Measurements from ENCODE around the gene ETFA. TPM values are rescaled to one million over a fixed set of nuclear protein-coding genes. Genes with fewer than 3 reads are reported as not detected.

The ETFA gene
- total RNA-seq, 3 donors from 2014 or later (not counting 1 experiment from before 2014, with no cell fraction given), result 71.9 to 93.1 (median 79.8) TPM

DNA sequence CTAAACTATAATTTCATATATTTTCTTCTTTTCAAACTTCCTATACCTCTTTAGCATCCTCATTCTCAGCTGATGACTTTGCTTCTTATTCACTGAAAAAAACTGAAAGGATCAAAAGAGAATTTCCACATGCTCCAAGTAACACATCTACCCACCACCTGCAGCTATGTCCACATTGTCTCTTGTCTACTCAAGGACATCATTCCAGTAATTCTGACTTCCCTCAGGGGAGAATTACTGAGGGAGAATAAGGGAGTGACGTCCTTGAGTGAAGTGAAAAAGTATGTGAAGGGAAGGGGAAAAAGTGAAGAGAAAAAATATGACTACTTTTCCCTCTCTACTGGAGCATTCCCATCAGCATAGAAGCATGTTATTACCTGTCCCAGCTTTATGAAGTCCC lies 32.6 kb downstream of the ETFA start:
- H3K27me3 Mint-ChIP-seq (ENCODE audit: low read depth in 2 of 2), result no peaks in the 10 kb centered on the region
- TF ChIP-seq, protein P1, sequence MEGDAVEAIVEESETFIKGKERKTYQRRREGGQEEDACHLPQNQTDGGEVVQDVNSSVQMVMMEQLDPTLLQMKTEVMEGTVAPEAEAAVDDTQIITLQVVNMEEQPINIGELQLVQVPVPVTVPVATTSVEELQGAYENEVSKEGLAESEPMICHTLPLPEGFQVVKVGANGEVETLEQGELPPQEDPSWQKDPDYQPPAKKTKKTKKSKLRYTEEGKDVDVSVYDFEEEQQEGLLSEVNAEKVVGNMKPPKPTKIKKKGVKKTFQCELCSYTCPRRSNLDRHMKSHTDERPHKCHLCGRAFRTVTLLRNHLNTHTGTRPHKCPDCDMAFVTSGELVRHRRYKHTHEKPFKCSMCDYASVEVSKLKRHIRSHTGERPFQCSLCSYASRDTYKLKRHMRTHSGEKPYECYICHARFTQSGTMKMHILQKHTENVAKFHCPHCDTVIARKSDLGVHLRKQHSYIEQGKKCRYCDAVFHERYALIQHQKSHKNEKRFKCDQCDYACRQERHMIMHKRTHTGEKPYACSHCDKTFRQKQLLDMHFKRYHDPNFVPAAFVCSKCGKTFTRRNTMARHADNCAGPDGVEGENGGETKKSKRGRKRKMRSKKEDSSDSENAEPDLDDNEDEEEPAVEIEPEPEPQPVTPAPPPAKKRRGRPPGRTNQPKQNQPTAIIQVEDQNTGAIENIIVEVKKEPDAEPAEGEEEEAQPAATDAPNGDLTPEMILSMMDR (IDR thresholded peaks at IDR 0.05), result no peak
- H3K36me3 Mint-ChIP-seq, result peaks cover 9% of the 10 kb centered on the region
- no CpG with 5 or more reads among the region's 1 CpG for WGBS (ENCODE audit: insufficient coverage)
- Histone ChIP-seq H3K4me1 (ENCODE audit: control insufficient read depth, insufficient read depth, low read length) (peaks cover 16% of the 10 kb centered on the region), H3K4me3 (ENCODE audit: low read length) (no peak overlapping the region), H3K27ac (ENCODE audit: low read length) (no peak overlapping the region), H3K36me3 (ENCODE audit: control insufficient read depth, insufficient read depth, low read length) (peaks cover 44% of the 10 kb centered on the region), H3K9me3 (ENCODE audit: control insufficient read depth, insufficient read depth, low read length) (no peaks in the 10 kb centered on the region), H3K27me3 (ENCODE audit: control insufficient read depth, insufficient read depth, low read length) (no peaks in the 10 kb centered on the region)
- ATAC-seq (no peak), DNase-seq (no peak)
- H3K4me1 Mint-ChIP-seq, result peaks cover 23 to 25% of the 10 kb centered on the region in 2 donors
- intact Hi-C loops (cut with micrococcal nuclease), result no loop called here
- peak overlapping the region in 1 of 2 donors; percentile 3 for H3K27ac Mint-ChIP-seq
- no peaks in the 10 kb centered on the region for H3K9me3 Mint-ChIP-seq
- H3K4me3 Mint-ChIP-seq, result no peak overlapping the region

GRCh38 chr15:76274821-76275220 lies 36.4 kb downstream of the ETFA start:
- Histone ChIP-seq H3K36me3 (ENCODE audit: control insufficient read depth, insufficient read depth, low read length) (peaks cover 52% of the 10 kb centered on the region), H3K9me3 (ENCODE audit: control insufficient read depth, insufficient read depth, low read length) (no peaks in the 10 kb centered on the region), H3K4me1 (ENCODE audit: control insufficient read depth, insufficient read depth, low read length) (no peaks in the 10 kb centered on the region), H3K4me3 (ENCODE audit: low read length) (no peak overlapping the region), H3K27ac (ENCODE audit: low read length) (no peak overlapping the region), H3K27me3 (ENCODE audit: control insufficient read depth, insufficient read depth, low read length) (no peaks in the 10 kb centered on the region)
- ATAC-seq (no peak), DNase-seq (no peak)
- peaks cover 9% of the 10 kb centered on the region for H3K36me3 Mint-ChIP-seq
- H3K27ac Mint-ChIP-seq, result peak overlapping the region in 1 of 2 donors; percentile 27
- peaks cover 6 to 8% of the 10 kb centered on the region in 2 donors for H3K4me1 Mint-ChIP-seq
- no peaks in the 10 kb centered on the region for H3K9me3 Mint-ChIP-seq
- intact Hi-C loops (cut with micrococcal nuclease), result no loop called here
- WGBS (ENCODE audit: insufficient coverage), result 90% methylated on average over 1 of the region's 1 CpG
- no peaks in the 10 kb centered on the region for H3K27me3 Mint-ChIP-seq (ENCODE audit: low read depth in 2 of 2)
- H3K4me3 Mint-ChIP-seq, result no peak overlapping the region
- TF ChIP-seq, protein P1 (IDR thresholded peaks at IDR 0.05), result no peak

GRCh38 chr15:76274226-76274625 lies 37.0 kb downstream of the ETFA start:
- ATAC-seq, result no peak

More at GRCh38 chr15:76274226-76274625, 37.0 kb downstream of the ETFA start:
- peaks cover 9% of the 10 kb centered on the region for H3K36me3 Mint-ChIP-seq
- no peak overlapping the region for H3K4me3 ChIP-seq (ENCODE audit: low read length)
- H3K27me3 ChIP-seq (ENCODE audit: control insufficient read depth, insufficient read depth, low read length), result no peaks in the 10 kb centered on the region
- 100% methylated on average over 1 of the region's 2 CpGs for WGBS (ENCODE audit: insufficient coverage)
- H3K36me3 ChIP-seq (ENCODE audit: control insufficient read depth, insufficient read depth, low read length), result peaks cover 48% of the 10 kb centered on the region
- H3K9me3 Mint-ChIP-seq, result no peaks in the 10 kb centered on the region
- no peaks in the 10 kb centered on the region for H3K27me3 Mint-ChIP-seq (ENCODE audit: low read depth in 2 of 2)
- H3K4me3 Mint-ChIP-seq, result no peak overlapping the region
- H3K4me1 Mint-ChIP-seq, result peaks cover 6 to 11% of the 10 kb centered on the region in 2 donors
- H3K27ac ChIP-seq (ENCODE audit: low read length), result no peak overlapping the region
- no peak overlapping the region for H3K27ac Mint-ChIP-seq
- TF ChIP-seq, protein P1 (IDR thresholded peaks at IDR 0.05), result no peak
- H3K9me3 ChIP-seq (ENCODE audit: control insufficient read depth, insufficient read depth, low read length), result no peaks in the 10 kb centered on the region
- H3K4me1 ChIP-seq (ENCODE audit: control insufficient read depth, insufficient read depth, low read length), result no peaks in the 10 kb centered on the region
- intact Hi-C loops (cut with micrococcal nuclease), result no loop called here
- no peak for DNase-seq
